Type B pancreatic cell (in vitro differentiated cells): Measurements from ENCODE around the gene ADGRF1. TPM values are rescaled to one million over a fixed set of nuclear protein-coding genes. Genes with fewer than 3 reads are reported as not detected.

Experiments
- DNase-seq: peaks from one replicate; pipeline ENCODE4 v3.0.0; 2021; ENCODE audit warnings: mixed read lengths; ENCODE audit not compliant: unreplicated experiment; ENCODE audit errors: extremely low spot score
- H3K27ac Mint-ChIP-seq: 2 replicates; pipeline ENCODE4 v1.8.0; 2021; ENCODE audit warnings: mild to moderate bottlenecking, mixed read lengths
- H3K27me3 Mint-ChIP-seq: 2 replicates; pipeline ENCODE4 v1.8.0; 2021; ENCODE audit warnings: mixed read lengths
- H3K36me3 Mint-ChIP-seq: 2 replicates; pipeline ENCODE4 v1.8.0; 2021; ENCODE audit warnings: mixed read lengths
- H3K4me1 Mint-ChIP-seq: one replicate; pipeline ENCODE4 v1.8.0; 2021; ENCODE audit warnings: mixed read lengths; ENCODE audit not compliant: unreplicated experiment
- H3K4me3 Mint-ChIP-seq: 2 replicates; pipeline ENCODE4 v1.8.0; 2021; ENCODE audit warnings: mild to moderate bottlenecking, mixed read lengths
- H3K9me3 Mint-ChIP-seq: 2 replicates; pipeline ENCODE4 v1.8.0; 2021; ENCODE audit warnings: mixed read lengths
- CTCF ChIP-seq: fragments of 200-600 bp; sonication (generic); conservative IDR thresholded peaks from 2 replicates; pipeline ENCODE4 v1.5.0; 2021; ENCODE audit warnings: antibody characterized with exemption, mild to moderate bottlenecking
- total RNA-seq: library from RNA; stranded (reverse); gene quantifications from 2 replicates; pipeline ENCODE4 v1.2.1, GENCODE V29; 2021; ENCODE audit warnings: low replicate concordance

Gene ADGRF1
- total RNA-seq, 1 donor from 2014 or later: 20.0 TPM

DNA sequence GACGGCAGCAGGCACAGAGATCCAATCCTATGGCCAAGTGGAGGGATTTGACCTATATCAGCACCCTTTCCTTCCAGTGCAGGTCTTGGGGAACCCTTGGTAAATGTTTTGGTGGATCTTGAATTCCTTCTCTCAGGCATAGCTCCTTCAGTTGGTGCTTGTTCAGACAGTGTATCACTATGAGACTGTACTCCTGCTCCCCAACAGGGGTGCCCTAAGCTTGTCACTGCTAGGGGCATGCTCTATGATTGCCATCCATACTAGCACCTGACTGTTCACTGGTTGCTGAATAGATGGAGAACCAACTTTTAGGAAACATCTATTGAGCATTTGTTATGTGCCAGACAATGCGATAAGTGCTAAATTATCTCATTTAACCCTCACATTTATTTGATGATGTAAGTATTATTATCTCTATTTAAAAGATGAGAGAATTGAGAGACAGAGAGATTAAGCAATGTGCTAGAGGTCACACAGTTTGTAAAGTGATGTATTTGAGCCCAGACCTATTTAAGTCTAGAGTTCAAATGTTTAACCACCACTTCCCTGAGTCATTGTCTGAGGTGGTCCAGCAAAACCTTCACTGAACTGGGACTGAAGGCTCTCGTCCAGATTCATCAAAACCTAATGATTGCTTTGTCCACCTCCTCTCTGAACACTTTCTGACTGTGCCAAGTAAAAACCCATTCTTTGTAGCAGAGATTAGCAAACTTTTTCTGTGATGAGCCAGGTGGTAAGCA, 34.3 kb downstream of the ADGRF1 start:
- DNase-seq: no peak
- TF ChIP-seq CTCF: no peak
- H3K36me3 Mint-ChIP-seq: no peaks in the 10 kb centered on the region
- H3K27me3 Mint-ChIP-seq: no peaks in the 10 kb centered on the region
- H3K27ac Mint-ChIP-seq: no peak overlapping the region
- peaks cover 8% of the 10 kb centered on the region for H3K4me1 Mint-ChIP-seq
- no peak overlapping the region for H3K4me3 Mint-ChIP-seq
- H3K9me3 Mint-ChIP-seq: peaks cover 7% of the 10 kb centered on the region

- TF ChIP-seq CTCF: no peak
- H3K9me3 Mint-ChIP-seq: peaks cover 7% of the 10 kb centered on the region
- no peak for DNase-seq
- H3K27ac Mint-ChIP-seq: no peak overlapping the region
- no peaks in the 10 kb centered on the region for H3K36me3 Mint-ChIP-seq
- peaks cover 4% of the 10 kb centered on the region for H3K4me1 Mint-ChIP-seq
- no peaks in the 10 kb centered on the region for H3K27me3 Mint-ChIP-seq
- no peak overlapping the region for H3K4me3 Mint-ChIP-seq
Measured at GRCh38 chr6:47005486-47005885, 36.6 kb downstream of the ADGRF1 start.

DNA sequence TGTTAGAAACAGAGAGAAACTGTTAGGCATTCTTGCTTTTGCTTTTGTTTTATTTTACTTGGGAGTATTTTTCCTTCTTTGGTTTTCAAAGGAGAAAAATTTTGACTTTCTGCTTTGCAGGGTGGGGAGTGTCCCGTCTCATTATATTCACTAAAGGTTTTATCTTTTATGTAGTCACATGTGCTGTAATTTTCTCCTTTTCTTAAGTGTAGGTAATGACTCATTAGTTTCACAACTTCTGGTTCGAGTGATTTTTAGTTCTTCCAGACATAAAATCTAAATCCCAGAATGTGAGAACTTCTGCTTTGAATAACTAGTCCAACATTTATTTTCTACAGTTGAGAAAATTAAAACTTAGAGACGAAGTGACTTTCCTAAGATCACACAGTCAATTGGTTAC, 37.7 kb downstream of the ADGRF1 start:
- Mint-ChIP-seq H3K27ac (no peak overlapping the region), H3K4me1 (no peaks in the 10 kb centered on the region), H3K4me3 (no peak overlapping the region), H3K27me3 (no peaks in the 10 kb centered on the region), H3K9me3 (peaks cover 7% of the 10 kb centered on the region), H3K36me3 (no peaks in the 10 kb centered on the region)
- no peak for DNase-seq
- TF ChIP-seq CTCF: no peak

DNA sequence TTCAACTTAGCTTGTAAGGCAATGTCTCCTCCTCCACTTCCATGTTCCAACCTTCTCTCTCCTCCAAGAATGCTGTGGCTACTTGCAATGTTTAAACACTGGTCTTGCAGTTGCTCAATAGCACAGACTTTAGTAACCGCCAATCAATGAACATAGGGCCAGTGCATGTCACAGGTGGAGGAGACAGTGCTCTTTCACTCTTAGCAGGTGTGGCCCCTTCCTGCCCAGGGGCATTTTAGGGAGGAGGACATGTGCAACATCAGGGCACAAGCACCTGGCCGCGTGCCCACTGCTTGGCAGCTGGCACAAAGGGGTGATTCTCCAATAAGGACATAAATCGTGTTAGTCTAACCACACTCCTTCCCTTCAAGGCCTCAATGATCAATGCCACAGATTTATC, 41.3 kb downstream of the ADGRF1 start:
- TF ChIP-seq CTCF: no peak
- peaks cover 7% of the 10 kb centered on the region for H3K9me3 Mint-ChIP-seq
- H3K27ac Mint-ChIP-seq: no peak overlapping the region
- H3K27me3 Mint-ChIP-seq: no peaks in the 10 kb centered on the region
- H3K4me3 Mint-ChIP-seq: no peak overlapping the region
- no peaks in the 10 kb centered on the region for H3K36me3 Mint-ChIP-seq
- no peak for DNase-seq
- H3K4me1 Mint-ChIP-seq: no peaks in the 10 kb centered on the region

DNA sequence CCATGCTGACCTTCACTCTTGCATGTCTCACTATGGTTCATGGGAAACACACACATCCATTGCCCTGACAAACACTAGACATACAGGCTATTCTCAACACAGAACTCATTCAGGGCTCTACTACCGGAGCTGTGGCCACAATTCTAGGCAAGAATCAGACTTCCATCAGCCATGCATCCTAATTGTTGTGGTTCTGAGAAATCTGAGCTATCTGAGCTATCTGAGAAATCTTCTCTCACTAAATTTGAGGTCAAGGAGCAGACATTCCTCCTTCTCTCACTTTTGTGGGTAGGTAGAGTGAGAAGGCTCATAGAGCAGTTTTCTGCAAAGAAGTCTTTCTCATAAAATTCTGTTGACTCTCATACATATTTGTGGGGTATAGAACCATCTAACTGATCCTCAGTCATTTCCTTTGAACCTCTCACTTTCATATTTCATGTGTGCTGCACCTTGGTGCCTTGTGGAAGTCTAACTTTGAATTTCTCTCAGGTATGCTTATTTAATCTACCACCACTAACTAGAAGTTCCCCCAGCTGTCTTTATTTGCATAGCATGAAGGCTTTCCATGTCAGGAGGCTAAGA, 43.6 kb downstream of the ADGRF1 start:
- peak overlapping the region; percentile 43 for H3K27ac Mint-ChIP-seq
- no peak overlapping the region for H3K4me3 Mint-ChIP-seq
- H3K27me3 Mint-ChIP-seq: no peaks in the 10 kb centered on the region
- H3K4me1 Mint-ChIP-seq: no peaks in the 10 kb centered on the region
- DNase-seq: no peak
- H3K9me3 Mint-ChIP-seq: peaks cover 1% of the 10 kb centered on the region
- H3K36me3 Mint-ChIP-seq: no peaks in the 10 kb centered on the region
- TF ChIP-seq CTCF: no peak
